Measurements from ENCODE around the gene PNKD. TPM values are rescaled to one million over a fixed set of nuclear protein-coding genes. Genes with fewer than 3 reads are reported as not detected.

The PNKD gene
- total and polyA plus RNA-seq, 2 of the 8 experiments (the other 6 are each of a cell fraction or from before 2014, with no cell fraction given): 43.9 to 65.4 TPM

- TF ChIP-seq RAD21 (IDR thresholded peaks at IDR 0.05 in 1 of 2, conservative IDR thresholded peaks at IDR 0.05 in 1 of 2; ENCODE audit: low read depth in 2 of 2, low read length in 2 of 2): no peak
- no peak for TF ChIP-seq SP1 (IDR thresholded peaks at IDR 0.05; ENCODE audit: low read depth, low read length)
- TF ChIP-seq TBP (IDR thresholded peaks at IDR 0.05; ENCODE audit: low read depth, low read length): no peak
- no peak for TF ChIP-seq GABPA (IDR thresholded peaks at IDR 0.05; ENCODE audit: borderline replicate concordance, insufficient read depth, low read length)
- no peak for TF ChIP-seq MAX (IDR thresholded peaks at IDR 0.05)
Measured at GRCh38 chr2:218245214-218245613, 25.1 kb upstream of the PNKD start (continued).
